ENCODE measurements around the gene IGSF9. TPM values are rescaled to one million over a fixed set of nuclear protein-coding genes. Genes with fewer than 3 reads are reported as not detected.
A peak's percentile ranks its signal among the peaks of the same experiment; 100 is the strongest.

Gene IGSF9
- total RNA-seq, 1 experiment from 2014 or later, result 23.4 TPM

GRCh38 chr1:159921700-159922504 lies 23.5 kb downstream of the IGSF9 start:
- H3K9me2 ChIP-seq (ENCODE audit: insufficient read depth), result no peaks in the 10 kb centered on the region
- peaks cover 66% of the 10 kb centered on the region for H3K79me2 ChIP-seq (ENCODE audit: low read depth)
- ChIA-PET POLR2A (ENCODE audit: unreplicated experiment) (interaction anchor here (0.6 to 0.7 kb wide), 2 partner anchors 29 to 44 kb away, joined by 3 to 10 read pairs; no protein-coding TSS in a partner anchor), CTCF (no interaction called here)
- H2AFZ ChIP-seq, result no peak overlapping the region
- H3K4me3 ChIP-seq, result peak overlapping the region; percentile 93; the same call in 1 of the 2 replicates
- BruUV-seq (replicated peaks), result TSS peak; percentile 1
- no peak for DNase-seq
- H3K9me3 ChIP-seq (ENCODE audit: insufficient read depth, low read depth), result no peaks in the 10 kb centered on the region
- no peaks in the 10 kb centered on the region for H3K27me3 ChIP-seq (ENCODE audit: insufficient read depth, low read depth)
- H3K27ac ChIP-seq, result no peak overlapping the region
- H4K20me1 ChIP-seq (ENCODE audit: insufficient read depth), result peaks cover 25% of the 10 kb centered on the region
- intact Hi-C loops (cut with micrococcal nuclease; ENCODE audit: unreplicated experiment), result no loop called here
- H3F3A ChIP-seq (ENCODE audit: insufficient read depth, low read depth), result peaks cover 51% of the 10 kb centered on the region
- H3K4me1 ChIP-seq (replicated peaks; ENCODE audit: insufficient read depth), result peaks cover 80% of the 10 kb centered on the region
- H3K4me2 ChIP-seq, result peak overlapping the region; percentile 88
- H3K36me3 ChIP-seq (ENCODE audit: low read depth), result peaks cover 28% of the 10 kb centered on the region
- no peak for TF ChIP-seq CTCF (conservative IDR thresholded peaks at IDR 0.05)
- no peak for TF ChIP-seq EZH2 (IDR thresholded peaks at IDR 0.05; ENCODE audit: low read depth)

DNA sequence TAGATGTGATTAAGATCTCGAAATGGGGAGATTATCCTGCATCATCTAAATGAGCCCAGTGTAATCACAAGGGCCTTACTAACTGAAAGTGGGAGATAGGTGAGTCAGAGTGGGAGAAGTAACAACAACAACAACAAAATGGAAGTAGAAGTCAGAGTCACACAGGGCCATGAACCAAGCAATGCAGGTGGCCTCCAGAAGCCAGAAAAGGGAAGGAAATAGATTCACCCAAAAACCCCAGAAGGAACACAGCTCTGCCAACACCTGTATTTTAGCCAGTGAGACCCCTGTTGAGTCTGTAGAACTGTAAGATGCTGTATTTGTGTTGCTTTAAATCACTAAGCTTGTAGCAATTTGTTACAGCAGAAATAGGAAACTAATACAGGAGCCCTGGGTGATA lies 24.2 kb downstream of the IGSF9 start:
- POLR2A ChIA-PET (ENCODE audit: unreplicated experiment), result interaction anchor here (0.7 kb wide), 1 partner anchor 29 kb away, joined by 10 read pairs; no protein-coding TSS in a partner anchor
- DNase-seq, result no peak
- Histone ChIP-seq H3K79me2 (ENCODE audit: low read depth) (peaks cover 66% of the 10 kb centered on the region), H3K27me3 (ENCODE audit: insufficient read depth, low read depth) (no peaks in the 10 kb centered on the region), H2AFZ (no peak overlapping the region), H3K4me3 (no peak overlapping the region), H3K4me1 (replicated peaks; ENCODE audit: insufficient read depth) (peaks cover 81% of the 10 kb centered on the region), H3K4me2 (peak overlapping the region; percentile 88), H3K27ac (no peak overlapping the region), H4K20me1 (ENCODE audit: insufficient read depth) (peaks cover 25% of the 10 kb centered on the region), H3K9me3 (ENCODE audit: insufficient read depth, low read depth) (no peaks in the 10 kb centered on the region), H3K36me3 (ENCODE audit: low read depth) (peaks cover 28% of the 10 kb centered on the region), H3K9me2 (ENCODE audit: insufficient read depth) (no peaks in the 10 kb centered on the region), H3F3A (ENCODE audit: insufficient read depth, low read depth) (peaks cover 57% of the 10 kb centered on the region)
- intact Hi-C loops (cut with micrococcal nuclease; ENCODE audit: unreplicated experiment), result no loop called here
- CTCF ChIA-PET, result no interaction called here
- BruUV-seq (replicated peaks), result no TSS peak
- no peak for TF ChIP-seq EZH2 (IDR thresholded peaks at IDR 0.05; ENCODE audit: low read depth)
- TF ChIP-seq CTCF (conservative IDR thresholded peaks at IDR 0.05), result no peak

GRCh38 chr1:159920651-159921050 lies 24.8 kb downstream of the IGSF9 start:
- H2AFZ ChIP-seq, result no peak overlapping the region
- H4K20me1 ChIP-seq (ENCODE audit: insufficient read depth), result peaks cover 25% of the 10 kb centered on the region
- no peak for DNase-seq
- ChIA-PET CTCF (no interaction called here), POLR2A (ENCODE audit: unreplicated experiment) (no interaction called here)
- no peaks in the 10 kb centered on the region for H3K9me3 ChIP-seq (ENCODE audit: insufficient read depth, low read depth)
- H3F3A ChIP-seq (ENCODE audit: insufficient read depth, low read depth), result peaks cover 60% of the 10 kb centered on the region
- no peaks in the 10 kb centered on the region for H3K27me3 ChIP-seq (ENCODE audit: insufficient read depth, low read depth)
- H3K9me2 ChIP-seq (ENCODE audit: insufficient read depth), result no peaks in the 10 kb centered on the region
- H3K4me2 ChIP-seq, result peak overlapping the region; percentile 88; the same call in 1 of the 2 replicates
- H3K27ac ChIP-seq, result no peak overlapping the region
- H3K36me3 ChIP-seq (ENCODE audit: low read depth), result peaks cover 28% of the 10 kb centered on the region
- peaks cover 81% of the 10 kb centered on the region for H3K4me1 ChIP-seq (replicated peaks; ENCODE audit: insufficient read depth)
- H3K4me3 ChIP-seq, result no peak overlapping the region
- no TSS peak for BruUV-seq (replicated peaks)
- H3K79me2 ChIP-seq (ENCODE audit: low read depth), result peaks cover 66% of the 10 kb centered on the region
- TF ChIP-seq CTCF (conservative IDR thresholded peaks at IDR 0.05), result no peak
- TF ChIP-seq EZH2 (IDR thresholded peaks at IDR 0.05; ENCODE audit: low read depth), result no peak
- intact Hi-C loops (cut with micrococcal nuclease; ENCODE audit: unreplicated experiment), result no loop called here

Measured in PC-9 (cell line).